ENCODE data around the gene PCGF2. TPM values are rescaled to one million over a fixed set of nuclear protein-coding genes. Genes with fewer than 3 reads are reported as not detected.

Gene PCGF2
- total RNA-seq, 1 experiment from 2014 or later = 43.9 TPM

- DNase-seq (ENCODE audit: low read depth, low spot score) (no peak), ATAC-seq (no peak)
- CTCF ChIA-PET = no interaction called here
- Histone ChIP-seq H3K36me3 (ENCODE audit: control insufficient read depth, insufficient read depth, low read length) (no peaks in the 10 kb centered on the region), H3K4me3 (ENCODE audit: low read depth in 2 of 2, low read length in 2 of 2) (no peak overlapping the region), H3K27ac (ENCODE audit: low read length) (no peak overlapping the region), H3K27me3 (ENCODE audit: control insufficient read depth, insufficient read depth, low read length) (no peaks in the 10 kb centered on the region), H3K4me1 (ENCODE audit: control insufficient read depth, insufficient read depth, low read length) (no peaks in the 10 kb centered on the region), H3K9me3 (ENCODE audit: control insufficient read depth, insufficient read depth, low read depth, low read length) (no peaks in the 10 kb centered on the region)
- no TSS peak for BruUV-seq (replicated peaks)
- intact Hi-C loops (cut with micrococcal nuclease; ENCODE audit: unreplicated experiment) = no loop called here
- POLR2A ChIA-PET = no interaction called here
- TF ChIP-seq REST (IDR thresholded peaks at IDR 0.05; ENCODE audit: insufficient read depth in 1 of 2, low read depth in 2 of 2, low read length in 1 of 2) (no peak), POLR2AphosphoS5 (IDR thresholded peaks at IDR 0.05; ENCODE audit: low read depth, low read length) (no peak), SIN3A (IDR thresholded peaks at IDR 0.05; ENCODE audit: borderline replicate concordance, insufficient read depth, low read depth, low read length) (no peak), TCF7L2 (IDR thresholded peaks at IDR 0.05; ENCODE audit: low read depth, low read length) (no peak)
- TF ChIP-seq, protein P1, sequence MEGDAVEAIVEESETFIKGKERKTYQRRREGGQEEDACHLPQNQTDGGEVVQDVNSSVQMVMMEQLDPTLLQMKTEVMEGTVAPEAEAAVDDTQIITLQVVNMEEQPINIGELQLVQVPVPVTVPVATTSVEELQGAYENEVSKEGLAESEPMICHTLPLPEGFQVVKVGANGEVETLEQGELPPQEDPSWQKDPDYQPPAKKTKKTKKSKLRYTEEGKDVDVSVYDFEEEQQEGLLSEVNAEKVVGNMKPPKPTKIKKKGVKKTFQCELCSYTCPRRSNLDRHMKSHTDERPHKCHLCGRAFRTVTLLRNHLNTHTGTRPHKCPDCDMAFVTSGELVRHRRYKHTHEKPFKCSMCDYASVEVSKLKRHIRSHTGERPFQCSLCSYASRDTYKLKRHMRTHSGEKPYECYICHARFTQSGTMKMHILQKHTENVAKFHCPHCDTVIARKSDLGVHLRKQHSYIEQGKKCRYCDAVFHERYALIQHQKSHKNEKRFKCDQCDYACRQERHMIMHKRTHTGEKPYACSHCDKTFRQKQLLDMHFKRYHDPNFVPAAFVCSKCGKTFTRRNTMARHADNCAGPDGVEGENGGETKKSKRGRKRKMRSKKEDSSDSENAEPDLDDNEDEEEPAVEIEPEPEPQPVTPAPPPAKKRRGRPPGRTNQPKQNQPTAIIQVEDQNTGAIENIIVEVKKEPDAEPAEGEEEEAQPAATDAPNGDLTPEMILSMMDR (IDR thresholded peaks at IDR 0.05) = no peak
- in situ Hi-C loops (cut with HindIII; ENCODE audit: low pct_unique_long_range_greater_than_20kb, low sequenced_read_pairs) = no loop called here
These were observed 37.2 kb downstream of the PCGF2 start for GRCh38 chr17:38710985-38711384.

GRCh38 chr17:38710604-38710962 lies 37.6 kb downstream of the PCGF2 start:
- Histone ChIP-seq H3K4me1 (ENCODE audit: control insufficient read depth, insufficient read depth, low read length) (no peaks in the 10 kb centered on the region), H3K27ac (ENCODE audit: low read length) (no peak overlapping the region), H3K4me3 (ENCODE audit: low read depth in 2 of 2, low read length in 2 of 2) (no peak overlapping the region), H3K9me3 (ENCODE audit: control insufficient read depth, insufficient read depth, low read depth, low read length) (no peaks in the 10 kb centered on the region), H3K36me3 (ENCODE audit: control insufficient read depth, insufficient read depth, low read length) (no peaks in the 10 kb centered on the region), H3K27me3 (ENCODE audit: control insufficient read depth, insufficient read depth, low read length) (no peaks in the 10 kb centered on the region)
- ChIA-PET CTCF (no interaction called here), POLR2A (no interaction called here)
- TF ChIP-seq REST (IDR thresholded peaks at IDR 0.05; ENCODE audit: insufficient read depth in 1 of 2, low read depth in 2 of 2, low read length in 1 of 2) (no peak), POLR2AphosphoS5 (IDR thresholded peaks at IDR 0.05; ENCODE audit: low read depth, low read length) (no peak), TCF7L2 (IDR thresholded peaks at IDR 0.05; ENCODE audit: low read depth, low read length) (no peak), SIN3A (IDR thresholded peaks at IDR 0.05; ENCODE audit: borderline replicate concordance, insufficient read depth, low read depth, low read length) (no peak)
- TF ChIP-seq, protein P1 (IDR thresholded peaks at IDR 0.05) = no peak
- ATAC-seq = no peak
- no peak for DNase-seq (ENCODE audit: low read depth, low spot score)
- BruUV-seq (replicated peaks) = no TSS peak
- intact Hi-C loops (cut with micrococcal nuclease; ENCODE audit: unreplicated experiment) (no loop called here), in situ Hi-C loops (cut with HindIII; ENCODE audit: low pct_unique_long_range_greater_than_20kb, low sequenced_read_pairs) (no loop called here)
